ENCODE results near the gene PDE8A. TPM values are rescaled to one million over a fixed set of nuclear protein-coding genes. Genes with fewer than 3 reads are reported as not detected.

PDE8A gene
- total RNA-seq, 1 donor from 2014 or later, result 11.4 TPM

DNA sequence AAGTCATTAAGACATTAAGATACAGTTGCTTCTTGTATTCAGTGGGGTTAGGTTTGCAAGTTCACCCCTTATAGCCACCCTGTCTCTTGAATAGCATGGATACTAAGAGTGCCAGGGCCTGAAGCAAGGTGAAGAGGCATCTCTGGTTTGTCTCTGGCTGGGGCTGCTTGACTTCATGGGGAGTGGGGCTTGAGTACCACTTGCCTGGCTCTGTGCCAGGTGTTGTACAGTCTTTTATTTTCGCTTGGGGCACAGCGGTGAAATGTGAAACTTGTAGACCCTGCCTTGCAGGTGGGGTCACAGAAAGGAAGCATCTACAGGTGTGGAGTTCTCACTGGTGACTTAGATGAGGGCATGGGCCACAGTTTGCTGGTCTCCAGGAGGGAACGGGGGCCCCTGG lies 152.1 kb downstream of the PDE8A start:
- H3K27ac Mint-ChIP-seq, result no peak overlapping the region
- H3K4me1 Mint-ChIP-seq, result peaks cover 2% of the 10 kb centered on the region

DNA sequence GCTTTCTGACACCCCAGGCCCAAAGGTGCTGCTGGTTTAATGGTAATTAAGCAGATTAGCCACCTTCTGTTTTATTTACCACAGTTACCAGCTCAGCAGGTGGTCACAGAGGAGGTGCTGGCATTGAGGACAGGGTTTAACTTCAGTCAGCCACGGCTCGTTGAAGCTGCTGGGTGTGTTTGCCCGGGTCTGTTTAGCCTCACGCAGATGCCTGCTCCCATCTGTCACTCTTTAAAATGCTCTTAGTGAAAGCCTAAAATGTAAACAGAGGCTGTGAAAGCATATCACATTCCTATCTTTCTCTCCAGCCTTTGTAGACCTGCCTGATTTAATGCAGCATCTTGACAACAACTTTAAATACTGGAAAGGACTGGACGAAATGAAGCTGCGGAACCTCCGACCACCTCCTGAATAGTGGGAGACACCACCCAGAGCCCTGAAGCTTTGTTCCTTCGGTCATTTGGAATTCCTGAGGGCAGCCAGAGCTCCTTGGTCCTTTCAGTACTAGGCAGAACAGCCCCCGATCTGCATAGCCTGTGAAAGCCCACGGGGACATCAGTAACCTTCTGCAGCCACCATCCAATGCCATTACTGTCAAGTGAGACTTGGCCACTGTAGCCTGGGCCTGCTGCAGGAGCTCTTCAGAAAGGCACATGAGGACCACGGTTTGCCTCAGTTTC lies 156.0 kb downstream of the PDE8A start:
- Mint-ChIP-seq H3K4me1 (peaks cover 2% of the 10 kb centered on the region), H3K9me3 (peaks cover 6% of the 10 kb centered on the region), H3K4me3 (no peak overlapping the region), H3K36me3 (peaks cover 9% of the 10 kb centered on the region), H3K27ac (no peak overlapping the region), H3K27me3 (ENCODE audit: insufficient read depth, low read depth) (peaks cover 13% of the 10 kb centered on the region)
- no peaks in the 10 kb centered on the region for H3K79me2 ChIP-seq (ENCODE audit: low read depth)
- H3F3A ChIP-seq (ENCODE audit: low read depth), result peaks cover 12% of the 10 kb centered on the region
- no peak for TF ChIP-seq EZH2 (IDR thresholded peaks at IDR 0.05)
- no peak for TF ChIP-seq EZH2phosphoT487 (IDR thresholded peaks at IDR 0.05)
- peak; percentile 44 for DNase-seq (ENCODE audit: low spot score)
- peak overlapping the region; percentile 13 for H3K27ac ChIP-seq
- peak overlapping the region; percentile 47 for H3K4me2 ChIP-seq
- no peaks in the 10 kb centered on the region for H3K36me3 ChIP-seq
- no peak overlapping the region for H3K9ac ChIP-seq
- peaks cover 14% of the 10 kb centered on the region for H3K4me1 ChIP-seq
- H3K9me3 ChIP-seq (ENCODE audit: low read depth), result no peaks in the 10 kb centered on the region
- no peak overlapping the region for H3K4me3 ChIP-seq
- no peaks in the 10 kb centered on the region for H4K20me1 ChIP-seq (ENCODE audit: low read depth)
- H3K27me3 ChIP-seq, result no peaks in the 10 kb centered on the region
- H2AFZ ChIP-seq (replicated peaks), result no peak overlapping the region

More for the DNA sequence above, 152.1 kb downstream of the PDE8A start:
- H4K20me1 ChIP-seq (ENCODE audit: low read depth), result no peaks in the 10 kb centered on the region
- peaks cover 14% of the 10 kb centered on the region for H3K4me1 ChIP-seq
- no peaks in the 10 kb centered on the region for H3K36me3 ChIP-seq
- H3K4me2 ChIP-seq, result no peak overlapping the region
- no peak overlapping the region for H3K4me3 Mint-ChIP-seq
- no peak overlapping the region for H3K9ac ChIP-seq
- H3K4me3 ChIP-seq, result no peak overlapping the region
- peaks cover 15% of the 10 kb centered on the region for H3K36me3 Mint-ChIP-seq
- no peaks in the 10 kb centered on the region for H3K79me2 ChIP-seq (ENCODE audit: low read depth)
- no peak overlapping the region for H2AFZ ChIP-seq (replicated peaks)
- DNase-seq (ENCODE audit: low spot score), result no peak
- H3K27me3 Mint-ChIP-seq (ENCODE audit: insufficient read depth, low read depth), result peaks cover 11% of the 10 kb centered on the region
- TF ChIP-seq EZH2 (IDR thresholded peaks at IDR 0.05) (no peak), EZH2phosphoT487 (IDR thresholded peaks at IDR 0.05) (no peak)
- TF ChIP-seq, protein P1, sequence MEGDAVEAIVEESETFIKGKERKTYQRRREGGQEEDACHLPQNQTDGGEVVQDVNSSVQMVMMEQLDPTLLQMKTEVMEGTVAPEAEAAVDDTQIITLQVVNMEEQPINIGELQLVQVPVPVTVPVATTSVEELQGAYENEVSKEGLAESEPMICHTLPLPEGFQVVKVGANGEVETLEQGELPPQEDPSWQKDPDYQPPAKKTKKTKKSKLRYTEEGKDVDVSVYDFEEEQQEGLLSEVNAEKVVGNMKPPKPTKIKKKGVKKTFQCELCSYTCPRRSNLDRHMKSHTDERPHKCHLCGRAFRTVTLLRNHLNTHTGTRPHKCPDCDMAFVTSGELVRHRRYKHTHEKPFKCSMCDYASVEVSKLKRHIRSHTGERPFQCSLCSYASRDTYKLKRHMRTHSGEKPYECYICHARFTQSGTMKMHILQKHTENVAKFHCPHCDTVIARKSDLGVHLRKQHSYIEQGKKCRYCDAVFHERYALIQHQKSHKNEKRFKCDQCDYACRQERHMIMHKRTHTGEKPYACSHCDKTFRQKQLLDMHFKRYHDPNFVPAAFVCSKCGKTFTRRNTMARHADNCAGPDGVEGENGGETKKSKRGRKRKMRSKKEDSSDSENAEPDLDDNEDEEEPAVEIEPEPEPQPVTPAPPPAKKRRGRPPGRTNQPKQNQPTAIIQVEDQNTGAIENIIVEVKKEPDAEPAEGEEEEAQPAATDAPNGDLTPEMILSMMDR (IDR thresholded peaks at IDR 0.05), result no peak
- H3K9me3 Mint-ChIP-seq, result peaks cover 9% of the 10 kb centered on the region
- H3K27me3 ChIP-seq, result no peaks in the 10 kb centered on the region
- H3K27ac ChIP-seq, result no peak overlapping the region
- no peaks in the 10 kb centered on the region for H3K9me3 ChIP-seq (ENCODE audit: low read depth)
- H3F3A ChIP-seq (ENCODE audit: low read depth), result peaks cover 12% of the 10 kb centered on the region

DNA sequence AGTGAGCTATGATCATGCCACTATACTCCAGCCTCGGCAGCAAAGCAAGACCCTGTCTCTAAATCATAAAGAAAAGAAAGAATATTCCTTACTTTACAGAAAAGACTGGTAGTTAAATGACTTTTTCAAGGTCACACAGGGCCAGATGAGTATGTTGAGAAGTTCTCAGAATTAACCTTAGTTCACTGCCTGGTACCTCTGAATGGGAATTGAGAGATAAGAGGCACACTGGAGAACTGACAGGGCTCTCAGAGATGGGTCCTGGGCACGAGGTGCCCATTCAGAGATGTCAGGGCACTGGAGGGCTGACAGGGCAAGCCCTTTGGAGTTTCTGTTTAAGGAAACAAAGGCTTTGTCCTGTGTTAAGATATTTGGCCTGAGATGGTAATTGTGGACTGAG lies 157.7 kb downstream of the PDE8A start:
- H3K4me3 ChIP-seq, result no peak overlapping the region
- no peak overlapping the region for H3K4me2 ChIP-seq
- TF ChIP-seq, protein P1 (IDR thresholded peaks at IDR 0.05), result no peak
- TF ChIP-seq EZH2phosphoT487 (IDR thresholded peaks at IDR 0.05) (no peak), EZH2 (IDR thresholded peaks at IDR 0.05) (no peak)
- Mint-ChIP-seq H3K9me3 (no peaks in the 10 kb centered on the region), H3K27me3 (ENCODE audit: insufficient read depth, low read depth) (peaks cover 10% of the 10 kb centered on the region), H3K36me3 (no peaks in the 10 kb centered on the region), H3K4me1 (peaks cover 2% of the 10 kb centered on the region), H3K4me3 (no peak overlapping the region), H3K27ac (no peak overlapping the region)
- H3K27me3 ChIP-seq, result no peaks in the 10 kb centered on the region
- DNase-seq (ENCODE audit: low spot score), result no peak
- H2AFZ ChIP-seq (replicated peaks), result no peak overlapping the region
- no peak overlapping the region for H3K9ac ChIP-seq
- H3K27ac ChIP-seq, result no peak overlapping the region
- no peaks in the 10 kb centered on the region for H3K9me3 ChIP-seq (ENCODE audit: low read depth)
- H3K4me1 ChIP-seq, result peaks cover 14% of the 10 kb centered on the region
- no peaks in the 10 kb centered on the region for H4K20me1 ChIP-seq (ENCODE audit: low read depth)
- no peaks in the 10 kb centered on the region for H3K36me3 ChIP-seq
- peaks cover 12% of the 10 kb centered on the region for H3F3A ChIP-seq (ENCODE audit: low read depth)
- no peaks in the 10 kb centered on the region for H3K79me2 ChIP-seq (ENCODE audit: low read depth)

DNA sequence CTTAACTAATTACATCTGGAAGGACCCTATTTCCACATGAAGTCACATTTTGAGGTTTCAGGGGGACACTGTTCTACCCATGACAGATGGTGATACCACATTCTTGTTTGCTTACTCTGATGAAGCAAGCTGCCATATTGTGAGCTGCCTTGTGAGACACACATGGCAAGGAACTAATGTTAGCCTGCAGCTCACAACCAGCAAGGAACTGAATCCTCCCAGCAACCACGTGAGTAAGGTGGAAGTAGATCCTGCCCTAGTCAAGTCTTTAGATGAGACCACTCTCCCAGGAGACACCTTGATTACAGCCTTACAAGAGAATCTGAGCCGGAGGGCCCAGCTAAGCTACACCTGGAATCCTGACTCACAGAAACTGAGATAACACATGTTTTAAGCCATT lies 160.1 kb downstream of the PDE8A start:
- H3K27me3 Mint-ChIP-seq (ENCODE audit: insufficient read depth, low read depth), result peaks cover 2% of the 10 kb centered on the region
- Histone ChIP-seq H3K79me2 (ENCODE audit: low read depth) (no peaks in the 10 kb centered on the region), H3K27ac (no peak overlapping the region), H3K4me1 (peaks cover 14% of the 10 kb centered on the region), H3F3A (ENCODE audit: low read depth) (peaks cover 12% of the 10 kb centered on the region), H3K36me3 (no peaks in the 10 kb centered on the region), H3K4me3 (no peak overlapping the region), H3K9ac (no peak overlapping the region), H3K4me2 (no peak overlapping the region), H4K20me1 (ENCODE audit: low read depth) (no peaks in the 10 kb centered on the region), H3K27me3 (no peaks in the 10 kb centered on the region), H3K9me3 (ENCODE audit: low read depth) (no peaks in the 10 kb centered on the region), H2AFZ (replicated peaks) (no peak overlapping the region)
- DNase-seq (ENCODE audit: low spot score), result no peak
- no peaks in the 10 kb centered on the region for H3K9me3 Mint-ChIP-seq
- TF ChIP-seq EZH2 (IDR thresholded peaks at IDR 0.05), result no peak
- TF ChIP-seq EZH2phosphoT487 (IDR thresholded peaks at IDR 0.05), result no peak
- TF ChIP-seq, protein P1 (IDR thresholded peaks at IDR 0.05), result no peak
- no peak overlapping the region for H3K27ac Mint-ChIP-seq
- no peaks in the 10 kb centered on the region for H3K36me3 Mint-ChIP-seq
- H3K4me1 Mint-ChIP-seq, result peaks cover 2% of the 10 kb centered on the region
- no peak overlapping the region for H3K4me3 Mint-ChIP-seq

Data from neural progenitor cell (in vitro differentiated cells).